Measurements from ENCODE around the gene PGA4.

DNA sequence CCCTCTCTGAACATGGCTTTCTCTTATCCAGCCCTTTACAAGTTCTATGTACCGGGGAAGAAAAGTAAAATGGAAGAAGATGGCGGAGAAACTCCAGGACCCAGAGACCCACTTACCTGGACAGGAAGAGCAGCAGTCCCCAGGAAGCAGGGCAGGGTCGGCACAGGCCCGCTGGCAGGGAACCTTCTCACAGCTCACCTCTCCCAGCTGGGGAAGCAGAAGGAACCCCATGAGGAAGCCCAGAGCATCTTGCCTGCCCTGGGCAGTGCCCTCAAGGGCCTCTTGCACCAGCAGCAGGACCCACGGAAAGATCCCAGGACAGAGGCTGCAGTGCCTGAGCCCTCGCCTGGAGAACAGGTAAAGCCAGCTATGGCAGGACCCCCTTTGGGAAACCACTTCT lies 42.2 kb downstream of the PGA4 start:
- TF ChIP-seq POLR2A (IDR thresholded peaks at IDR 0.05), result no peak
- TF ChIP-seq, protein P1, sequence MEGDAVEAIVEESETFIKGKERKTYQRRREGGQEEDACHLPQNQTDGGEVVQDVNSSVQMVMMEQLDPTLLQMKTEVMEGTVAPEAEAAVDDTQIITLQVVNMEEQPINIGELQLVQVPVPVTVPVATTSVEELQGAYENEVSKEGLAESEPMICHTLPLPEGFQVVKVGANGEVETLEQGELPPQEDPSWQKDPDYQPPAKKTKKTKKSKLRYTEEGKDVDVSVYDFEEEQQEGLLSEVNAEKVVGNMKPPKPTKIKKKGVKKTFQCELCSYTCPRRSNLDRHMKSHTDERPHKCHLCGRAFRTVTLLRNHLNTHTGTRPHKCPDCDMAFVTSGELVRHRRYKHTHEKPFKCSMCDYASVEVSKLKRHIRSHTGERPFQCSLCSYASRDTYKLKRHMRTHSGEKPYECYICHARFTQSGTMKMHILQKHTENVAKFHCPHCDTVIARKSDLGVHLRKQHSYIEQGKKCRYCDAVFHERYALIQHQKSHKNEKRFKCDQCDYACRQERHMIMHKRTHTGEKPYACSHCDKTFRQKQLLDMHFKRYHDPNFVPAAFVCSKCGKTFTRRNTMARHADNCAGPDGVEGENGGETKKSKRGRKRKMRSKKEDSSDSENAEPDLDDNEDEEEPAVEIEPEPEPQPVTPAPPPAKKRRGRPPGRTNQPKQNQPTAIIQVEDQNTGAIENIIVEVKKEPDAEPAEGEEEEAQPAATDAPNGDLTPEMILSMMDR (IDR thresholded peaks at IDR 0.05), result no peak

Data from ovary (tissue), 3 donors.